ENCODE data around the gene KRTAP9-1. TPM values are rescaled to one million over a fixed set of nuclear protein-coding genes. Genes with fewer than 3 reads are reported as not detected.

The KRTAP9-1 gene
- total RNA-seq, 1 experiment from 2014 or later: not detected

Other genes starting within 250 kb of the KRTAP9-1 start
- not detected in 2 replicates for gene KRT39, start 222.9 kb upstream of the KRTAP9-1 start, total RNA-seq (2021)
- gene KRT40, start 205.6 kb upstream of the KRTAP9-1 start, total RNA-seq (2021): not detected in 2 replicates
- gene KRTAP3-3, start 195.7 kb upstream of the KRTAP9-1 start, total RNA-seq (2021): not detected in 2 replicates
- not detected in 2 replicates for gene KRTAP3-2, start 190.0 kb upstream of the KRTAP9-1 start, total RNA-seq (2021)
- gene KRTAP3-1, start 180.8 kb upstream of the KRTAP9-1 start, total RNA-seq (2021): not detected in 2 replicates
- gene KRTAP1-5, start 162.7 kb upstream of the KRTAP9-1 start, total RNA-seq (2021): not detected in 2 replicates
- gene KRTAP1-4, start 159.7 kb upstream of the KRTAP9-1 start, total RNA-seq (2021): not detected in 2 replicates
- gene KRTAP1-3, start 155.0 kb upstream of the KRTAP9-1 start, total RNA-seq (2021): not detected in 2 replicates
- not detected in 2 replicates for gene KRTAP1-1, start 148.4 kb upstream of the KRTAP9-1 start, total RNA-seq (2021)
- not detected in 2 replicates for gene KRTAP2-1, start 142.6 kb upstream of the KRTAP9-1 start, total RNA-seq (2021)
- gene KRTAP2-2, start 134.7 kb upstream of the KRTAP9-1 start, total RNA-seq (2021): not detected in 2 replicates
- 0.57 TPM in 1 of 2 replicates, not detected in the other for gene KRTAP2-3, start 129.8 kb upstream of the KRTAP9-1 start, total RNA-seq (2021)
- not detected in 2 replicates for gene KRTAP2-4, start 124.0 kb upstream of the KRTAP9-1 start, total RNA-seq (2021)
- not detected in 2 replicates for gene KRTAP4-7, start 105.7 kb upstream of the KRTAP9-1 start, total RNA-seq (2021)
- gene KRTAP4-8, start 91.7 kb upstream of the KRTAP9-1 start, total RNA-seq (2021): not detected in 2 replicates
- gene KRTAP4-16, start 87.7 kb upstream of the KRTAP9-1 start, total RNA-seq (2021): not detected in 2 replicates
- gene KRTAP4-9, start 84.5 kb upstream of the KRTAP9-1 start, total RNA-seq (2021): not detected in 2 replicates
- not detected in 2 replicates for gene KRTAP4-11, start 71.5 kb upstream of the KRTAP9-1 start, total RNA-seq (2021)
- gene KRTAP4-12, start 65.7 kb upstream of the KRTAP9-1 start, total RNA-seq (2021): not detected in 2 replicates
- not detected in 2 replicates for gene KRTAP4-6, start 49.3 kb upstream of the KRTAP9-1 start, total RNA-seq (2021)
- gene KRTAP4-5, start 40.1 kb upstream of the KRTAP9-1 start, total RNA-seq (2021): not detected in 2 replicates
- not detected in 2 replicates for gene KRTAP4-4, start 29.1 kb upstream of the KRTAP9-1 start, total RNA-seq (2021)
- gene KRTAP4-3, start 21.7 kb upstream of the KRTAP9-1 start, total RNA-seq (2021): not detected in 2 replicates
- not detected in 2 replicates for gene KRTAP4-2, start 11.7 kb upstream of the KRTAP9-1 start, total RNA-seq (2021)
- not detected in 2 replicates for gene KRTAP4-1, start 5.0 kb upstream of the KRTAP9-1 start, total RNA-seq (2021)
- gene KRTAP9-2, start 36.8 kb downstream of the KRTAP9-1 start, total RNA-seq (2021): not detected in 2 replicates
- not detected in 2 replicates for gene KRTAP9-3, start 42.6 kb downstream of the KRTAP9-1 start, total RNA-seq (2021)
- not detected in 2 replicates for gene KRTAP9-8, start 48.1 kb downstream of the KRTAP9-1 start, total RNA-seq (2021)
- not detected in 2 replicates for gene KRTAP9-4, start 59.8 kb downstream of the KRTAP9-1 start, total RNA-seq (2021)
- gene KRTAP9-9, start 65.5 kb downstream of the KRTAP9-1 start, total RNA-seq (2021): not detected in 2 replicates
- not detected in 2 replicates for gene KRTAP9-6, start 75.5 kb downstream of the KRTAP9-1 start, total RNA-seq (2021)
- gene KRTAP9-7, start 85.8 kb downstream of the KRTAP9-1 start, total RNA-seq (2021): not detected in 2 replicates
- gene KRTAP29-1, start 113.0 kb downstream of the KRTAP9-1 start, total RNA-seq (2021): not detected in 2 replicates
- gene KRTAP16-1, start 119.4 kb downstream of the KRTAP9-1 start, total RNA-seq (2021): not detected in 2 replicates
- gene KRTAP17-1, start 125.8 kb downstream of the KRTAP9-1 start, total RNA-seq (2021): not detected in 2 replicates
- not detected in 2 replicates for gene KRT33A, start 160.9 kb downstream of the KRTAP9-1 start, total RNA-seq (2021)
- not detected in 2 replicates for gene KRT33B, start 179.9 kb downstream of the KRTAP9-1 start, total RNA-seq (2021)
- 0.45 and 1.4 TPM in 2 replicates for gene KRT34, start 192.4 kb downstream of the KRTAP9-1 start, total RNA-seq (2021)
- gene KRT31, start 207.7 kb downstream of the KRTAP9-1 start, total RNA-seq (2021): not detected in 2 replicates
- not detected in 2 replicates for gene KRT37, start 234.7 kb downstream of the KRTAP9-1 start, total RNA-seq (2021)